Panc1 (cell line): ENCODE measurements around the gene PROX2. TPM values are rescaled to one million over a fixed set of nuclear protein-coding genes. Genes with fewer than 3 reads are reported as not detected.
A peak's percentile ranks its signal among the peaks of the same experiment; 100 is the strongest.

Source experiments
- ATAC-seq: fragments of 200-7000 bp; cut with Tn5 transposase; 2 replicates; pipeline ENCODE4 v1.9.1; 2020; ENCODE audit warnings: mild to moderate bottlenecking, moderate library complexity
- BruUV-seq: library from RNA; stranded (reverse); fragments of 400-500 nt; replicated peaks from 2 replicates; lab custom pipeline; 2021; lab: Mats Ljungman, UMichigan
- CTCF ChIA-PET: fragments of 300-600 bp; sonication (Branson Sonifier 250); formaldehyde crosslinking; loops from one replicate; lab custom pipeline; 2022; ENCODE audit warnings: antibody characterized with exemption; lab: Charles Lee
- POLR2A ChIA-PET: fragments of 300-600 bp; sonication (Branson Sonifier 250); formaldehyde crosslinking; loops from one replicate; lab custom pipeline; 2022; ENCODE audit warnings: antibody characterized with exemption; lab: Charles Lee
- DNase-seq: peaks from one replicate; pipeline ENCODE4 v3.0.0-alpha.2; 2010; ENCODE audit warnings: low read depth, low spot score
- H3K27ac ChIP-seq: 2 replicates; pipeline ENCODE4 v1.5.1; 2011; ENCODE audit warnings: mild to moderate bottlenecking, low read length, inconsistent platforms
- H3K27me3 ChIP-seq: fragments of 200-500 bp; sonication (Bioruptor generic); 2 replicates; pipeline ENCODE4 v1.6.0; 2014; ENCODE audit warnings: low read length, inconsistent platforms; ENCODE audit not compliant: control insufficient read depth, insufficient read depth
- H3K36me3 ChIP-seq: fragments of 200-500 bp; sonication (Bioruptor generic); 2 replicates; pipeline ENCODE4 v1.5.1; 2014; ENCODE audit warnings: inconsistent platforms, mild to moderate bottlenecking, low read length, moderate library complexity; ENCODE audit not compliant: control insufficient read depth, insufficient read depth
- H3K4me1 ChIP-seq: 2 replicates; pipeline ENCODE4 v1.5.1; 2011; ENCODE audit warnings: inconsistent platforms, mild to moderate bottlenecking, low read length, moderate library complexity; ENCODE audit not compliant: control insufficient read depth, insufficient read depth
- H3K4me3 ChIP-seq, 2 experiments: 2 replicates each; pipeline ENCODE4 v1.5.1; 2011 to 2012; ENCODE audit warnings: low read depth in 2 of 2, low read length in 2 of 2, mild to moderate bottlenecking in 2 of 2, inconsistent platforms in 1 of 2, moderate library complexity in 1 of 2
- H3K9me3 ChIP-seq: fragments of 200-500 bp; sonication (Bioruptor generic); 2 replicates; pipeline ENCODE4 v1.5.1; 2014; ENCODE audit warnings: low read depth, mild to moderate bottlenecking, inconsistent platforms, low read length, moderate library complexity; ENCODE audit not compliant: control insufficient read depth, insufficient read depth
- POLR2AphosphoS5 ChIP-seq: IDR thresholded peaks from 2 replicates; pipeline ENCODE4 v1.6.1; 2012; ENCODE audit warnings: mild to moderate bottlenecking, low read depth, low read length, moderate library complexity
- SIN3A ChIP-seq: IDR thresholded peaks from 2 replicates; pipeline ENCODE4 v1.6.1; 2012; ENCODE audit warnings: low read depth, mild to moderate bottlenecking, low read length, moderate library complexity, borderline replicate concordance; ENCODE audit not compliant: insufficient read depth
- TCF7L2 ChIP-seq: IDR thresholded peaks from 2 replicates; pipeline ENCODE4 v1.6.1; 2011; ENCODE audit warnings: mild to moderate bottlenecking, low read depth, low read length, inconsistent platforms
- in situ Hi-C: cut with HindIII; loops from 2 replicates; pipeline ENCODE4 v1.10.0; 2016; ENCODE audit warnings: low sequenced_read_pairs, low pct_unique_long_range_greater_than_20kb
- intact Hi-C: fragments of 100-400 bp; cut with micrococcal nuclease; formaldehyde crosslinking; loops from one replicate; pipeline ENCODE4 v1.10.0; 2022; ENCODE audit not compliant: unreplicated experiment
- total RNA-seq: library from RNA; stranded (reverse); gene quantifications from one replicate; pipeline ENCODE4 v1.2.1, GENCODE V29; 2021; ENCODE audit not compliant: unreplicated experiment
- TF ChIP-seq, protein P1 (sequence below): fragments of 450-650 bp; IDR thresholded peaks from 2 replicates; pipeline ENCODE4 v1.5.1; 2017; ENCODE audit warnings: mild to moderate bottlenecking
- TF ChIP-seq, protein P2 (sequence below), 2 experiments: IDR thresholded peaks; 2 replicates each; pipeline ENCODE4 v1.6.1; 2011 to 2012; ENCODE audit warnings: low read depth in 2 of 2, control low read depth in 1 of 2, low read length in 1 of 2, mild to moderate bottlenecking in 1 of 2, moderate library complexity in 1 of 2; ENCODE audit not compliant: insufficient read depth in 1 of 2

PROX2 gene
- total RNA-seq, 1 experiment from 2014 or later = not detected

DNA sequence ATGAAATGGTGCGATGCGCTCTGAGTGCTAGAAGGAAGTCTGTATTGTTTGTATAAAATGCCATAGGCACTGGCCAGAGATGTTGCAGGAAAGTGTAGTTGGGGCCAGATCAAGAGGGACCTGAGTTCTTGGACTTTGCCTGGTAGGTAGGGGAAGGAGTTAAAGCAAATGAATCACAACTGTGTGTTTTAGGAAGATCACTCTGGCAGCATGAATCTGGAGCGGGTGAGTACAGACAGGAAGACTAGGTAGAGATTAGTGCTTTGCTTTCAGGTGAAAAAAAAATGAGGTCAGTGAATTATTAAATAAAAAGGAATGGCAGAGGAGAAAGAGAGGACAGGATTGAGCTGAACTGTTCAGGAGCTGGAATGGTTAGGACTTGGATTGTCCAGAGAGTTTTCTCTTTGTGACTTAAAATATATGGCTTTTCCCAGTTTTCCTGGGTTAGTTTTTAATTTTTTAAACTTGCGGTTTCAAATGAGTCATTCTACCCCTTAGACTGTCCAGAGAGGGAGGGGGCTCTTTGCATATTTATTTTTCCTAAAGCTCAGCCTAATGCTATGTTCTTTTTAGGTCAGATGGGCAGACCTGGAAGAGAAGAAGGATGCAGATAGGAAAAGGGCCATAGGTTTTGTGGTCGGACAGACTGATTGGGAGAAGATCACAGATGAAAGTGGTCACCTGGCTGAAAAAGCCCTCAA is 41.1 kb downstream of the PROX2 start:
- TF ChIP-seq TCF7L2 = no peak
- no peak for TF ChIP-seq POLR2AphosphoS5
- TF ChIP-seq, protein P1, sequence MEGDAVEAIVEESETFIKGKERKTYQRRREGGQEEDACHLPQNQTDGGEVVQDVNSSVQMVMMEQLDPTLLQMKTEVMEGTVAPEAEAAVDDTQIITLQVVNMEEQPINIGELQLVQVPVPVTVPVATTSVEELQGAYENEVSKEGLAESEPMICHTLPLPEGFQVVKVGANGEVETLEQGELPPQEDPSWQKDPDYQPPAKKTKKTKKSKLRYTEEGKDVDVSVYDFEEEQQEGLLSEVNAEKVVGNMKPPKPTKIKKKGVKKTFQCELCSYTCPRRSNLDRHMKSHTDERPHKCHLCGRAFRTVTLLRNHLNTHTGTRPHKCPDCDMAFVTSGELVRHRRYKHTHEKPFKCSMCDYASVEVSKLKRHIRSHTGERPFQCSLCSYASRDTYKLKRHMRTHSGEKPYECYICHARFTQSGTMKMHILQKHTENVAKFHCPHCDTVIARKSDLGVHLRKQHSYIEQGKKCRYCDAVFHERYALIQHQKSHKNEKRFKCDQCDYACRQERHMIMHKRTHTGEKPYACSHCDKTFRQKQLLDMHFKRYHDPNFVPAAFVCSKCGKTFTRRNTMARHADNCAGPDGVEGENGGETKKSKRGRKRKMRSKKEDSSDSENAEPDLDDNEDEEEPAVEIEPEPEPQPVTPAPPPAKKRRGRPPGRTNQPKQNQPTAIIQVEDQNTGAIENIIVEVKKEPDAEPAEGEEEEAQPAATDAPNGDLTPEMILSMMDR = no peak
- TF ChIP-seq, protein P2, sequence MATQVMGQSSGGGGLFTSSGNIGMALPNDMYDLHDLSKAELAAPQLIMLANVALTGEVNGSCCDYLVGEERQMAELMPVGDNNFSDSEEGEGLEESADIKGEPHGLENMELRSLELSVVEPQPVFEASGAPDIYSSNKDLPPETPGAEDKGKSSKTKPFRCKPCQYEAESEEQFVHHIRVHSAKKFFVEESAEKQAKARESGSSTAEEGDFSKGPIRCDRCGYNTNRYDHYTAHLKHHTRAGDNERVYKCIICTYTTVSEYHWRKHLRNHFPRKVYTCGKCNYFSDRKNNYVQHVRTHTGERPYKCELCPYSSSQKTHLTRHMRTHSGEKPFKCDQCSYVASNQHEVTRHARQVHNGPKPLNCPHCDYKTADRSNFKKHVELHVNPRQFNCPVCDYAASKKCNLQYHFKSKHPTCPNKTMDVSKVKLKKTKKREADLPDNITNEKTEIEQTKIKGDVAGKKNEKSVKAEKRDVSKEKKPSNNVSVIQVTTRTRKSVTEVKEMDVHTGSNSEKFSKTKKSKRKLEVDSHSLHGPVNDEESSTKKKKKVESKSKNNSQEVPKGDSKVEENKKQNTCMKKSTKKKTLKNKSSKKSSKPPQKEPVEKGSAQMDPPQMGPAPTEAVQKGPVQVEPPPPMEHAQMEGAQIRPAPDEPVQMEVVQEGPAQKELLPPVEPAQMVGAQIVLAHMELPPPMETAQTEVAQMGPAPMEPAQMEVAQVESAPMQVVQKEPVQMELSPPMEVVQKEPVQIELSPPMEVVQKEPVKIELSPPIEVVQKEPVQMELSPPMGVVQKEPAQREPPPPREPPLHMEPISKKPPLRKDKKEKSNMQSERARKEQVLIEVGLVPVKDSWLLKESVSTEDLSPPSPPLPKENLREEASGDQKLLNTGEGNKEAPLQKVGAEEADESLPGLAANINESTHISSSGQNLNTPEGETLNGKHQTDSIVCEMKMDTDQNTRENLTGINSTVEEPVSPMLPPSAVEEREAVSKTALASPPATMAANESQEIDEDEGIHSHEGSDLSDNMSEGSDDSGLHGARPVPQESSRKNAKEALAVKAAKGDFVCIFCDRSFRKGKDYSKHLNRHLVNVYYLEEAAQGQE (IDR thresholded peaks at IDR 0.05; ENCODE audit: insufficient read depth in 1 of 2, low read depth in 2 of 2, low read length in 1 of 2) = no peak
- TF ChIP-seq SIN3A = no peak
- intact Hi-C loops (no loop called here), in situ Hi-C loops (no loop called here)
- Histone ChIP-seq H3K27me3 (no peaks in the 10 kb centered on the region), H3K4me3 (no peak overlapping the region), H3K27ac (no peak overlapping the region), H3K4me1 (no peaks in the 10 kb centered on the region), H3K36me3 (peaks cover 5% of the 10 kb centered on the region; the same call in 1 of the 2 replicates), H3K9me3 (no peaks in the 10 kb centered on the region)
- POLR2A ChIA-PET = no interaction called here
- ATAC-seq (no peak), DNase-seq (no peak)
- CTCF ChIA-PET = no interaction called here
- BruUV-seq = TSS peak; percentile 14

- CTCF ChIA-PET = no interaction called here
- POLR2A ChIA-PET = no interaction called here
- Histone ChIP-seq H3K4me3 (no peak overlapping the region), H3K9me3 (no peaks in the 10 kb centered on the region), H3K27ac (no peak overlapping the region), H3K4me1 (no peaks in the 10 kb centered on the region), H3K27me3 (no peaks in the 10 kb centered on the region), H3K36me3 (peaks cover 6% of the 10 kb centered on the region; the same call in 1 of the 2 replicates)
- in situ Hi-C loops = no loop called here
- ATAC-seq (no peak), DNase-seq (no peak)
- intact Hi-C loops = no loop called here
- TF ChIP-seq POLR2AphosphoS5 (no peak), TCF7L2 (no peak), SIN3A (no peak)
- no TSS peak for BruUV-seq
Measured at GRCh38 chr14:74832849-74833248, 43.1 kb downstream of the PROX2 start.

DNA sequence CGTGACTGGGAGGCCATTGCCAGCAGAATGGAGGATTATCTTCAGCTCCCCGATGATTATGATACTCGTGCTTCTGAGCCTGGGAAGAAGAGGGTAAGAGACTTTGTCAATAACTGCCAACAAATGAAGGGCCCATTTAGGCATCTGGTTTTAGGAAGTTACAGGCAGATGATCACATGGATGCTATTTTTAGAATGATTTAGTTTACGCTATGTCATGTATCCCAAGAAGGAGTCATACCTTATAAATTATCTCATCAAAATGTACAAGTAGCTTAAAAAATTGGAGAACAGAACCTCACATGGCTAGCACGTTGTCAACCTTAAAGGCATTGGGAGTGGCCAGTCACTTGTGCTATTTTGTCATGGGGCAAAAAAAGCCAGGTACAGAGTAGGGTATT is 46.7 kb downstream of the PROX2 start:
- TF ChIP-seq SIN3A (no peak), TCF7L2 (no peak)
- TF ChIP-seq, protein P2 (IDR thresholded peaks at IDR 0.05; ENCODE audit: insufficient read depth in 1 of 2, low read depth in 2 of 2, low read length in 1 of 2) = no peak
- BruUV-seq = no TSS peak
- ChIA-PET CTCF (no interaction called here), POLR2A (no interaction called here)
- H3K27ac ChIP-seq = no peak overlapping the region
- intact Hi-C loops (no loop called here), in situ Hi-C loops (no loop called here)
- no peak overlapping the region for H3K4me3 ChIP-seq
- no peak for ATAC-seq
- DNase-seq = no peak
- H3K9me3 ChIP-seq = no peaks in the 10 kb centered on the region
- H3K36me3 ChIP-seq = peaks cover 3% of the 10 kb centered on the region; the same call in 1 of the 2 replicates
- no peaks in the 10 kb centered on the region for H3K4me1 ChIP-seq
- no peaks in the 10 kb centered on the region for H3K27me3 ChIP-seq
